Smooth muscle cell (in vitro differentiated cells): ENCODE data around the gene PERP. TPM values are rescaled to one million over a fixed set of nuclear protein-coding genes. Genes with fewer than 3 reads are reported as not detected.

Experiments used
- DNase-seq: peaks from one replicate; lab custom pipeline; 2025; ENCODE audit not compliant: unreplicated experiment; lab: John Stamatoyannopoulos, UW
- H2AFZ ChIP-seq: fragments of 200-600 bp; sonication (generic); 2 replicates; pipeline ENCODE4 v1.6.0; 2016; ENCODE audit warnings: antibody characterized with exemption, low read depth, mild to moderate bottlenecking
- H3F3A ChIP-seq: fragments of 200-600 bp; sonication (generic); 2 replicates; pipeline ENCODE4 v1.6.0; 2017; ENCODE audit warnings: antibody characterized with exemption, low read depth
- H3K27ac ChIP-seq: fragments of 200-600 bp; sonication (generic); 2 replicates; pipeline ENCODE4 v1.5.1; 2016; ENCODE audit warnings: low read depth, mild to moderate bottlenecking
- H3K27me3 ChIP-seq: fragments of 200-600 bp; sonication (generic); 2 replicates; pipeline ENCODE4 v1.6.1; 2016; ENCODE audit warnings: low read depth, mild to moderate bottlenecking
- H3K36me3 ChIP-seq: fragments of 200-600 bp; sonication (generic); 2 replicates; pipeline ENCODE4 v1.5.1; 2016; ENCODE audit warnings: low read depth
- H3K4me1 ChIP-seq: fragments of 200-600 bp; sonication (generic); 2 replicates; pipeline ENCODE4 v1.5.1; 2016; ENCODE audit warnings: low read depth
- H3K4me2 ChIP-seq: fragments of 200-600 bp; sonication (generic); 2 replicates; pipeline ENCODE4 v1.6.0; 2016; ENCODE audit warnings: mild to moderate bottlenecking
- H3K4me3 ChIP-seq: fragments of 200-600 bp; sonication (generic); 2 replicates; pipeline ENCODE4 v1.5.1; 2016; ENCODE audit warnings: mild to moderate bottlenecking
- H3K79me2 ChIP-seq: fragments of 200-600 bp; sonication (generic); 2 replicates; pipeline ENCODE4 v1.6.0; 2016; ENCODE audit warnings: low read depth, mild to moderate bottlenecking
- H3K9ac ChIP-seq: fragments of 200-600 bp; sonication (generic); 2 replicates; pipeline ENCODE4 v1.6.0; 2016; ENCODE audit warnings: low read depth
- H3K9me3 ChIP-seq: fragments of 200-600 bp; sonication (generic); replicated peaks from 2 replicates; pipeline ENCODE4 v1.5.1; 2016; ENCODE audit warnings: low read depth
- H4K20me1 ChIP-seq: fragments of 200-600 bp; sonication (generic); 2 replicates; pipeline ENCODE4 v1.6.0; 2016; ENCODE audit warnings: low read depth
- CTCF ChIP-seq: fragments of 200-600 bp; sonication (generic); IDR thresholded peaks from 2 replicates; pipeline ENCODE4 v1.5.1; 2017; ENCODE audit warnings: borderline replicate concordance, mild to moderate bottlenecking, antibody characterized with exemption; ENCODE audit not compliant: insufficient read depth, poor library complexity, severe bottlenecking
- whole genome bisulfite sequencing: methylation state at CpG from one replicate; pipeline ENCODE4 v1.1.7; 2016; ENCODE audit warnings: low lambda C conversion rate; 5-methylcytosine and 5-hydroxymethylcytosine counted together
- polyA plus RNA-seq: library from polyadenylated mRNA; unstranded; fragments of >200 nt; fragmentation: Nextera tagmentation; extraction: Ambion mirVana; gene quantifications from 2 replicates; pipeline ENCODE4 v1.2.1, GENCODE V29; 2016
- total RNA-seq: library from RNA; depleted of rRNA; stranded (reverse); fragments of >200 nt; gene quantifications from 2 replicates; pipeline ENCODE4 v1.2.3, GENCODE V29; 2014

PERP gene
- 207 and 237 TPM in 2 replicates for total RNA-seq
- 70.9 and 187 TPM in 2 replicates for polyA plus RNA-seq

- peaks cover 4% of the 10 kb centered on the region for H4K20me1 ChIP-seq
- peak within 1 kb of the TSS; percentile 83 for H3K9ac ChIP-seq
- H3K36me3 ChIP-seq: no peaks in the 10 kb centered on the region
- peak within 1 kb of the TSS; percentile 41 for H2AFZ ChIP-seq
- DNase-seq: peak; percentile 5
- H3K27me3 ChIP-seq: peaks cover 11% of the 10 kb centered on the region
- H3K4me3 ChIP-seq: peak within 1 kb of the TSS; percentile 81
- H3K9me3 ChIP-seq: no peaks in the 10 kb centered on the region
- no peak for TF ChIP-seq CTCF
- peaks cover 39% of the 10 kb centered on the region for H3K79me2 ChIP-seq
- H3K4me1 ChIP-seq: peaks cover 24% of the 10 kb centered on the region
- H3K27ac ChIP-seq: peak within 1 kb of the TSS; percentile 84
- H3K4me2 ChIP-seq: peak within 1 kb of the TSS; percentile 85
- H3F3A ChIP-seq: peaks cover 4% of the 10 kb centered on the region
- 3% methylated on average over 55 of the region's 83 CpGs for WGBS
Observed at GRCh38 chr6:138107078-138107751, at the start of gene PERP. Gene PERP, minus strand, starts transcription at chr6:138107419. Its CDS starts 79 bp downstream, at chr6:138107340.

GRCh38 chr6:138155443-138155842 is 48.2 kb upstream of the PERP start:
- DNase-seq: no peak
- H3K36me3 ChIP-seq: no peaks in the 10 kb centered on the region
- no peaks in the 10 kb centered on the region for H3F3A ChIP-seq
- no peak overlapping the region for H2AFZ ChIP-seq
- H3K79me2 ChIP-seq: no peaks in the 10 kb centered on the region
- no peaks in the 10 kb centered on the region for H3K4me1 ChIP-seq
- no peak overlapping the region for H3K4me3 ChIP-seq
- 83% methylated on average over 1 of the region's 1 CpG for WGBS
- H3K4me2 ChIP-seq: no peak overlapping the region
- no peaks in the 10 kb centered on the region for H4K20me1 ChIP-seq
- H3K9me3 ChIP-seq: no peaks in the 10 kb centered on the region
- no peak overlapping the region for H3K9ac ChIP-seq
- no peak overlapping the region for H3K27ac ChIP-seq
- peaks cover 39% of the 10 kb centered on the region for H3K27me3 ChIP-seq
- TF ChIP-seq CTCF: no peak

DNA sequence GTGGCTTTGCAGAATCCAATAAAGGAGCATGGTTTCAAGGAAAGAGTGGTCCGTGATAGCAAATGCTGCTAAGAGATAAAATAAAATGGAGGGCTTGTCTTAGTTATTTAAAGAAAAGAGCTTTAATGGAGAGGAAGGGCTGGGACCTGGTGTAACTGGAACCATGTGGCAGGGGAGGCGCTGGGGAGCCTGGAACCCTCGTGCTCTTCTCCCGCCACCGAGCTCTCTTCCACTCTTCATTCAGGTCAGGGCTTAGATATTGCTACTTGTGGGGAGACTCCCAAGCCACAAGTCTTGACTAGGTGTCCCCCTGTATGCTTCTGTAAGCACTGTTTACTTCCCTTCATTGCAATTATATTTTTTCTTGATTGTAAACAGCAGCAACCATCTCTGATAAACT is 39.3 kb upstream of the PERP start:
- Histone ChIP-seq H3K27me3 (peaks cover 12% of the 10 kb centered on the region), H3F3A (no peaks in the 10 kb centered on the region), H3K9me3 (no peaks in the 10 kb centered on the region), H3K79me2 (no peaks in the 10 kb centered on the region), H4K20me1 (no peaks in the 10 kb centered on the region), H3K4me1 (no peaks in the 10 kb centered on the region), H3K4me3 (no peak overlapping the region), H3K27ac (no peak overlapping the region), H3K9ac (no peak overlapping the region), H3K4me2 (no peak overlapping the region), H3K36me3 (no peaks in the 10 kb centered on the region), H2AFZ (no peak overlapping the region)
- TF ChIP-seq CTCF: no peak
- WGBS: 95% methylated on average over 5 of the region's 5 CpGs
- DNase-seq: no peak

DNA sequence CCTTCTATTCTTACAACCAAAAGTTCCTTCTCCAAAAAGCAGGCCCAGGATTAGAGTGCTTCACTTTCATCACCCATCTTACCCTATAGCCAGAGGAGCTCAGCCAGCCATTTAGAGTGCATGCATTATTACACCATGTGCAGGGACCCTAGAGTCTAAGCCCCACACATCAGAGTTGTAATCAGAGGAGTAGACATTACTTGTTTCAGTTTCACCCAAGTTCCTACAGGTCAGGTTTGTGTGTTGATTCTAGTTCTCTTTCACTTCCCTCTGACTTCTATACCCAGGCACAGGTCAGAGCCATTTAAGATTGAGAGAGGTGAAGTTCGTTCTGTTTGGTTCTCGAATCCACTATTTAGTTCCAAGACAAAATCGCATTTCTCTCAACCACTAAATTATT is 38.2 kb upstream of the PERP start:
- no peak for TF ChIP-seq CTCF
- no peak for DNase-seq

More for the DNA sequence above, 38.2 kb upstream of the PERP start:
- Histone ChIP-seq H3K4me3 (no peak overlapping the region), H3K9me3 (no peaks in the 10 kb centered on the region), H3F3A (no peaks in the 10 kb centered on the region), H3K27ac (no peak overlapping the region), H3K4me1 (no peaks in the 10 kb centered on the region), H3K4me2 (no peak overlapping the region), H3K27me3 (peaks cover 14% of the 10 kb centered on the region), H2AFZ (no peak overlapping the region), H4K20me1 (no peaks in the 10 kb centered on the region), H3K9ac (no peak overlapping the region), H3K36me3 (no peaks in the 10 kb centered on the region), H3K79me2 (no peaks in the 10 kb centered on the region)
- WGBS: 96% methylated on average over 3 of the region's 3 CpGs
